NCI-H146 treated with DMSO at 0.1 percent for 48 hours (cell line): ENCODE data around the gene OR52A5.

Experiments used
- DNase-seq: peaks from one replicate; lab custom pipeline; 2025; ENCODE audit not compliant: unreplicated experiment; lab: John Stamatoyannopoulos, UW

The OR52A5 gene

GRCh38 chr11:5117588-5117987, 20.6 kb downstream of the OR52A5 start:
- no peak for DNase-seq

DNA sequence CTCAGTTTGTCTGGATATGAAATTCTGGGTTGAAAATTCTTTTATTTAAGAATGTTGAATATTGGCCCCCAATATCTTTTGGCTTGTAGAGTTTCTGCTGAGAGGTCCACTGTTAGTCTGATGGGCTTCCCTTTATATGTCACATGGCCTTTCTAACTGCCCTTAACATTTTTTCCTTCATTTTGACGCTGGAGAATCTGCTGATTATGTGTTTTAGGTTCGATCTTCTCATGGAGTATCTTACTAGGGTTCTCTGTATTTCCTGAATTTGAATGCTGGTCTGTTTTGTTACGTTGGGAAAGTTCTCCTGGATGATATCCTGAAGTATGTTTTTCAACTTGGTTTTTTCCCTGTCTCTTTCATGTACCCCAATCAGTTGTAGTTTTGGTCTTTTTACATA, 22.8 kb downstream of the OR52A5 start:
- no peak for DNase-seq

DNA sequence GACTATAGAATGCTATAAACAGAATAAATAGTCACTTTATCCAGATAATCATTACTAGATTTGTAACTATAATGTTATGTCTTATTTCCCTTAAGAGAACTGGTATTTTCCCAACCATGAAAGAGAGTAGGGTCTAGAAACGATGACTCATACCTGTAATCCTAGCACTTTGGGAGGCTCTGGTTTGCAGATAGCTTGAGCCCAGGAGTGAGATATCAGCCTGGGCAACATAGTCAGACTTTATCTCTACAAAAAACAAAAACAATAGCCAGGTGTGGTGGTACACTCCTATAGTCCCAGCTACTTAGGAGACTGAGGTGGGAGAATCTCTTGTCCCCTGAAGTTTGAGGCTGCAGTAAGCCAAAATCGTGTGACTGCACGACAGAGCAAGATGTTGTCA, 30.9 kb downstream of the OR52A5 start:
- DNase-seq, result no peak

DNA sequence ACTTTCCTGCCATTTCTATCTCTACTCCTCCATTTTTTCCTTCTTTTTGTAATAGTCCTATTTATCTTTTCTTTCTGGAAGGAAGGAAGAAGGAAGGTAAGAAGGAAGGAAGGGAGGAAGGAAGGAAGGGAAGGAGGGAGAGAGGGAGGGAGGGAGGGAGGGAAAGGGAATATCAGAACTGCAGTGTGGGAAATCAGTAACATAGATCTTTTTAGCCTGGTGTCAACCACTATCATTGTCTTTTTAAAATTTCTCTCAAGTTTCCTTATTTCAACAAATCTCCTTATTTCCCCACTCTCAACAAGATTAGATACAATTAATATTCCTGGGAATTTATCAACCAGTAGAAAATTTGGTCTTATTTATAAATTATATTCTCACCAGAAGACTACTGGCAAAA, 35.1 kb downstream of the OR52A5 start:
- DNase-seq, result no peak

GRCh38 chr11:5102246-5102645, 35.9 kb downstream of the OR52A5 start:
- DNase-seq, result no peak

GRCh38 chr11:5096011-5096410, 42.1 kb downstream of the OR52A5 start:
- no peak for DNase-seq

- no peak for DNase-seq
Measured at GRCh38 chr11:5092821-5093585, 45.2 kb downstream of the OR52A5 start.

GRCh38 chr11:5090668-5091067, 47.5 kb downstream of the OR52A5 start:
- DNase-seq, result no peak

GRCh38 chr11:5088556-5088955, 49.6 kb downstream of the OR52A5 start:
- no peak for DNase-seq

GRCh38 chr11:5083602-5084001, 54.6 kb downstream of the OR52A5 start:
- DNase-seq, result no peak

DNA sequence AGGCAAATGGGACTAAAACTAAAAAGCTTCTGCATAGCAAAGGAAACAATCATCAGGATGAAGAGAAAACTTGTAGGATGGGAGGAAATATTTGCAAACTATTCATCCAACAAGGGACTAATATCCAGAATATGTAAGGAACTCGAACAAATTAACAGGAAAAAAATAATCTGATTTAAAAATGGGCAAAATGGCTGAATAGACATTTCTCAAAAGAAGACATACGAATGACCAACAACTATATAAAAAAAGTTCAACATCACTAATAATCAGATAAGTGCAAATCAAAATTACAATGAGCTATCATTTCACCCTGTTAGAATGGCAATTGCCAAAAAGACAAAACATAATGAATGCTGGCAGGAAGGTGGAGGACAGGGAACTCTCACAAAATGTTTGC, 56.8 kb downstream of the OR52A5 start:
- no peak for DNase-seq
